Activated CD4-positive, CD25-positive, alpha-beta regulatory T cell (primary cell): ENCODE measurements around the gene SLC52A1.
"Not testable (repeated sequence)": the region's sequence is repeated elsewhere in the genome, so short reads cannot be mapped to it uniquely, and the experiment has no call there.

Experiments used
- DNase-seq, 4 experiments: peaks; one replicate each; lab custom pipeline; 2025; lab: John Stamatoyannopoulos, UW

Gene SLC52A1

GRCh38 chr17:5035315-5035714 lies at the start of gene SLC52A1:
SLC52A1 (minus strand) TSS chr17:5035426; CDS start chr17:5034606, 820 bp downstream.
- DNase-seq, result no peak

GRCh38 chr17:5080591-5080990 lies 45.4 kb upstream of the SLC52A1 start:
- DNase-seq, result no peak

- peak; percentile 46 to 59 (median 56) for DNase-seq
Measured at GRCh38 chr17:5078106-5079028, 43.1 kb upstream of the SLC52A1 start, which contains the start of gene ZFP3. ZFP3 (plus strand) TSS chr17:5078467; CDS start chr17:5091505, 13,038 bp downstream.

- DNase-seq, result no peak
Measured at GRCh38 chr17:5077781-5078105, 42.5 kb upstream of the SLC52A1 start.

- not testable (repeated sequence) for DNase-seq
Measured at GRCh38 chr17:5077275-5077674, 42.0 kb upstream of the SLC52A1 start.

- DNase-seq, result not testable (repeated sequence)
Measured at GRCh38 chr17:5075472-5075871, 40.2 kb upstream of the SLC52A1 start.

GRCh38 chr17:5069724-5070123 lies 34.5 kb upstream of the SLC52A1 start:
- DNase-seq, result no peak

- no peak for DNase-seq
Measured at GRCh38 chr17:5068236-5068635, 33.0 kb upstream of the SLC52A1 start.

GRCh38 chr17:5065227-5065744 lies 30.1 kb upstream of the SLC52A1 start:
- no peak for DNase-seq

- no peak for DNase-seq
Measured at GRCh38 chr17:5055543-5055942, 20.3 kb upstream of the SLC52A1 start.

GRCh38 chr17:5050278-5050677 lies 15.1 kb upstream of the SLC52A1 start:
- no peak for DNase-seq

GRCh38 chr17:5049314-5049841 lies 14.2 kb upstream of the SLC52A1 start:
- peak in 2 of 4 experiments; percentile 38 to 47 for DNase-seq

GRCh38 chr17:5047446-5047845 lies 12.2 kb upstream of the SLC52A1 start:
- DNase-seq, result no peak

GRCh38 chr17:5045496-5045895 lies 10.3 kb upstream of the SLC52A1 start:
- no peak for DNase-seq

GRCh38 chr17:5044630-5045029 lies 9.4 kb upstream of the SLC52A1 start:
- no peak for DNase-seq

GRCh38 chr17:5043524-5043923 lies 8.3 kb upstream of the SLC52A1 start:
- no peak for DNase-seq

GRCh38 chr17:5042157-5043022 lies 7.2 kb upstream of the SLC52A1 start:
- no peak for DNase-seq

- no peak for DNase-seq
Measured at GRCh38 chr17:5034651-5035050, 575 bp downstream of the SLC52A1 start.

GRCh38 chr17:5034063-5034462 lies 1.2 kb downstream of the SLC52A1 start:
- no peak for DNase-seq

GRCh38 chr17:5033352-5034015 lies 1.7 kb downstream of the SLC52A1 start:
- no peak for DNase-seq

GRCh38 chr17:5032865-5033264 lies 2.4 kb downstream of the SLC52A1 start:
- DNase-seq, result no peak
